Activated CD4-positive, CD25-positive, alpha-beta regulatory T cell (primary cell): ENCODE results near the gene NFE2L1.
"Not testable (repeated sequence)": the region's sequence is repeated elsewhere in the genome, so short reads cannot be mapped to it uniquely, and the experiment has no call there.

Experiments
- DNase-seq, 4 experiments: peaks; one replicate each; lab custom pipeline; 2025; lab: John Stamatoyannopoulos, UW

The NFE2L1 gene

DNA sequence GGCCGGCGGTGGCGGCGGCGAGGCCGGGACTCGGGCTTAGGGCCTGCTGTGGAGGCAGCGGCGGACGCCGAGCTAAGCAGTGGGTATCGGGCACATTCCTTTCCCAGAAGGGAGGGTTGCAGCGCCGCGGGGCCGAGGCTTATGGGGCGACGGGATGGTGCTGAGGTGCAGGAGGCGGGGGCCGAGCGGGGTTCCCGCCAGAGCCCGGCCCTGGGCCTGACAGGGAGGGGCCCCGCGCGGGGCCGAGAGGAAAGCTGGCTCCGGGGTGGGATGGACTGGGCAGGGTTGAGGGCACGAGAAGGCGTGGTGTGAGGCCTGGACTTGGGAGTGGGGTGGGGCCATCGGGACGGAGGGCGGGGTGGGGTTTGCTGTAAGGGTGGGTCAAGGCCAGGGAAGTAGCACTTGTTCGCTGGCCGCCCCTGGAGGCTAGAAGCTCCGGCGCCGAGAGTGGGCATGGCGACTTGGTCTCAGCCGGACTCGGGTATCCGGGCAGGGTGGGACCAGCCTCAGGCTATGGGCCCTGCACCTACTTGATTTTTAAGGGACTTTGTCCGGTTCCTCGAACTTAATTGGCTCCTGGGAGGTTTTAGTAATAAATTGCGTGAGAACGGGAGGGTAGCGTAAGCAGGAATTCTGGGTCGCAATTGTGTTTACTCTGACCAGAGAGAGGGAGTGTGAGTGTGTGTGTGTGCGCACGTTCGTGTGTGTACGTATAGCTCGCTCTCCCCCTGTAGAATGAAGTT is 396 bp downstream of the NFE2L1 start:
- DNase-seq: peak in 1 of 4 experiments; percentile 21

DNA sequence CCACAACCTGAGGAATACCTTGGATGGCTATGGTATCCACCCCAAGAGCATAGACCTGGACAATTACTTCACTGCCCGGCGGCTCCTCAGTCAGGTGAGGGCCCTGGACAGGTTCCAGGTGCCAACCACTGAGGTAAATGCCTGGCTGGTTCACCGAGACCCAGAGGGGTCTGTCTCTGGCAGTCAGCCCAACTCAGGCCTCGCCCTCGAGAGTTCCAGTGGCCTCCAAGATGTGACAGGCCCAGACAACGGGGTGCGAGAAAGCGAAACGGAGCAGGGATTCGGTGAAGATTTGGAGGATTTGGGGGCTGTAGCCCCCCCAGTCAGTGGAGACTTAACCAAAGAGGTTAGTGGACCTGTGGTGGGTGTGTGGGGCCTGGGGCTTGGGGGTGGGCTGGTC is 3.1 kb downstream of the NFE2L1 start:
- DNase-seq: no peak

DNA sequence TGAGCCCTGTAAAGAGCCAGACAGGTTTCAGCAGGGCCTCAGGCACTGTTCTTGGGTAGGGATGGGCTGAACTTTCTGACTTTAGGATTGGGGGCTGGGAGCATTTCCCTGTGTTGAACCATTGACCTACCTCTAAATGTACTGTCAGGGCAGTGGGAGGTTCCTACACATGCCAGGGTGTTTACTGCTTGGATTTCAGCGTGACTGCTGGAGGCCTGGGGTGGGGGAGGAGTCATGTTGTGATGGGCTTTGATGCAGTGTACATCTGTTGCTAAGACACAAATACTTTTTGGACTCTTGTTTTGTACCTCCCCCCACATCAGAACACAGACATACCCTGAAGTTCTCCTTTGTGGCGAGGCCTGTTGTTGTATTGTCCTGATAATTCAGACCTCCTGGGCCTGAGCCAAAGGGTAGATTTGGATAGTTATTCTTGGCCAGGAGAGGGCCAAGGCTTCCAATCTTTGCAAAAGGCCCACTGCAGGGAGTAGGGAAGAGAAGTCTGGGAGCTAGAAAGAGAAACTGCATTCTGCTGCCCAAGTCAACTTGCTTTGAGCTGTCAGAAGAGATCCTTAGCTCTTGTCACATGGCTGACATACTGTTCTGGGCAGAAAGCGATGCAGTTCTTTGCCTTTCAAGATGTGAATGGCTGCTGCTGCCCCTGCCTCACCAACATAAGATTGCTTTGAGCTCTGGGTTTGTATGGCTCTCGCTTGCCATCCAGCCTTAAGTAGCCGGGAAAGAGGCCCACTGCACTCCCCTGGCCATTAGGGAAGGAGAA is 3.7 kb downstream of the NFE2L1 start:
- DNase-seq: no peak

DNA sequence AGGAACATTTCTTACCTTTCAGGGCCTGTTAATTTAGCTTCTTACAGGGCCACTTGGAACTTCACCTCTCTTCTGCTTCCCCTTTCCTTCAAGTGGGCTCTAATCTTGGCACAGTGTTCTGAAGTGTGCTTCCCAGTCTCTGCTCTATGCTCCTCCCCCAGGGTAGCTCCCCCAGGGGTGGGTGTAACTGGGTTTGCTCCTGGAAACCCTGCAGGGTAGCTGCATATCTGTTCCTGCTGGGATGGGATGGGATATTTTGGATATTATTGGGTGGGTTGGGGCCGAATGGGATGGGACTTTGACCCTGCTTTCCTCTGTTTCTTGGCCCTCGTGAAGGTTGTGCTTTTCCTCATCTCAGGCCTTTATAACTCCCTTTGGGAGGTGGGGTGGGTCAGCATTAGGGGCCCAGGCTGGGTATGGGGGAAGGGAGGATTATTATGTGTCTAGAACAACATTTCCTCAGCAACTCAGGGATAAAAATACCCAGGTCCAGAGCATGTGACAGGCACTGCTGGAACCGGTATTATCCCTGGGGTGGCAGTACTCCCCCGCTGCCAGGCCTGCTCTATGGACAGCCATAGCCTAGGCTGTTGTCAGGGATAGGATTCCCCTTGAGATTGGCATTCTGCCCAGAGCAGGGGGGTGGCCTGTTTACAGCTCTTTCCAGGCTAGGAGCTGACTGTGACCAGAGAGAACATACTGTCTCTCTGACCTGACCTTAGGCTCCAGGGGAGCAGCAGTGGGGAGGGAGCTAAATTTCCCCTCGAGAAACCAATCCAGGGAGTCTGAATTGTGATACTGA is 5.0 kb downstream of the NFE2L1 start:
- DNase-seq: no peak

DNA sequence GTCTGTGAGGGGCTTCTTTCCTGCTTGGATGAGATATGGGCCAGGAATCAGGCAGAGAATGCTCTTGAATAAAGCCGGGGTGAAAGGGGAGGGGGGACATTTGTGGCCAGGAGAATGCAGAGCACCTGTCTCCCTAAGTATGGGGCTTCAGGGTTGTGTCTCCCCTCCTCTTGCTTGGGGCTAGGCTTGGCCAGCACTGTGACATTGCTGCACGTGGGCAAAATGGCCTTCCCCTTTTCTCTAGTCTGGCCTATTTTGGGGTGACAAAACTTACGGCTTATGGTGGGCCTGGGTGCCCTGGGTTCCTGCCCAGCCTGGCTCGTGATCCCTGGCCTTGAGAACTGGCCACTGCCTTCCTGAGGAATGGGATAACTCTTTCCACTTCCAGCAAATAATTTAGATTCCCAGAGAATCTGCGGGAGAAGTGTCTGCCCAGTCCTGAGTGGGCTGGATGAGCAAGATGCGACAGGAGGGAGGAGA is 5.6 kb downstream of the NFE2L1 start:
- DNase-seq: no peak

DNA sequence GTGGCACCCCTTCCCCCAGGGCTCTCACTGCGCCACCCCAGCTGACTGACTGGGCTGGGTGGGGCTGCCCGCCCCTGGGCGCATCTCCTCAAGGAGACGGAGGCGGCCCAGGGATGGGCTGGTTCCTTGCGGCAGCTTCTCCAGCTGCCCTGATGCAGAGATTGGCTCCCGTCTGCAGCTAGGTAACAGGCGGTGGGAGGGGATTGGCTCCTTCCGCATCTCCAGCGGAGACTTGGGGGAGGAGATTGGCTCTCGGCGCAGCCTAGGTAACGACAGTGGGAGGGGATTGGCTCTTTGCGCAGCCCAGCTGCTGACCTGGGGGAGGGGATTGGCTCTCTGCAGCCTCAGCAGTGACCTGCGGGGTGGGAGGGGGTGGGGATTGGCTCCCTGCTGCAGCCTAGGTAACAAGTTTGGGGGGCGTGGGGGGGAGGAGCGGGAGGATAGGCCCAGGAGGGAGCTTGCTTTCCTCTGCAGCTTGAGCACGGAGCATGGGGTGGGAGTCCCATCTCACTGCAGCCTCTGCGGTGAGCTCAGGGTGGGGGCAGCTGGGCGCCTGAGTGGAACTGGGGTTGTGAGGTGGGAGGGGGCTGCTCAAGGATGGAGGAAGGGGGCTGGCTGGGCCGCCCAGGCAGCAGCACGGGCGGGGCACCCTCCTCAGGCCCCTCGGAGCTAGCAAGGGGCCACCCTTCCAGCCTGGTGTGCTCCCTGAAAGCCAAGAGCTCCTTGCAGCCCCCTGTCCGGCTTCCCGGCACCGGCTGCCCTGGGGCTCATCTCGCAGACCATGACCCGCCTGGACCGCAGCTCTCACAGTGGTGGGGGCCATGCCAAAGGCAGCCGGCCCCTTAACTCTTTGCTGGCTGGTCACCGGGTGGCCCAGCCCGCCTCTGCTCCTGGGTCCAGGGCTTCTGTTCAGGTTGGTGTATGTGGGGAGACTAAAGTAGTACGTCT is 6.4 kb downstream of the NFE2L1 start:
- no peak for DNase-seq

DNA sequence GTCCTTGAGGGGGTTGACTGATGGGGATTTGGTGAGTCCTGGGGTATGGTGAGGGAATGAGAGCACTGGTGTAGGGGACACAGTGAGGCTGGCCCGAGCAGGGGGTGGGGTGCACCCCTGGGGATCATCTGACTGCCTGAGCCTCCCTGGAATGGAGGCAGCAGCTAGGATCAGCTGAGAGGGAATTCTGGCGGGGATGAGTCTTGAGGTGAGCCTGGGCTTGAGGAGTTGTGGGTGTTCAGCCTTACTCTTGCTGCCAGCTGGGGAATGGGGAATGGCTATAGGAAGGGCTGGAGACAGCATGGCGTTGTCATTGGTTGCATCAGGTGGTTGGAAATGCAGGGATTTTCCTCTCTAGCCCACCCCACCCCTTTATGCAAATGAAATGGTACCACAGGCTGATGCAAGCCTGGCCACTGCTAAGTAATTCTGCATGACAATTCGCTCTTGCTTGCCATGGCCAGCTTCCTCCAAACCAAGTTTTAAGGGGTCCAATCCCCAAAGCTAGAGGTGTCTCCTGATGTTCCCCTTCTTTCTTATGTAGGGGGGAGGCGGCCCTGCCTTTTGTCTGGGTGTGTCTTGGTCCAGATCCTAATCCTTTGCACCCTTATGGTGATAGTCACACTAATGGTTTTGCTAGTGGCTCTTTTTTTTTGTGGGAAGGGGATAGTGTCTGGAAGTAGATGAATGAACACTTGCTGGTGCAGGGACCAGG is 7.5 kb downstream of the NFE2L1 start:
- DNase-seq: peak in 1 of 4 experiments; percentile 22

DNA sequence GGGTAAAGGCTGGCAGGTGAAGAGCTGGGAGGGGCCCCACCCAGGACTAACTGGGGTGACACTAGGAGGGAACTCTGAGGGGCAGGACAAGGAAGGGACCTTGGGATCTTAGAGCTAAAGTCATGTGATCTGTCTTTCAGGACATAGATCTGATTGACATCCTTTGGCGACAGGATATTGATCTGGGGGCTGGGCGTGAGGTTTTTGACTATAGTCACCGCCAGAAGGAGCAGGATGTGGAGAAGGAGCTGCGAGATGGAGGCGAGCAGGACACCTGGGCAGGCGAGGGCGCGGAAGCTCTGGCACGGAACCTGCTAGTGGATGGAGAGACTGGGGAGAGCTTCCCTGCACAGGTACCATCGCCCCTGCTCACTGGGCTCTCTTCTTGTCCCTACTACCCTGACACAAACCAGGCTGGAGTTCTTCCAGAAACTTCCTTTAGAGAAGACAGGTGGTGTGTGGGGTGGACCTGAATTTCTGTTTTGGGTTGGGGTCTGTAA is 8.1 kb downstream of the NFE2L1 start:
- no peak for DNase-seq

DNA sequence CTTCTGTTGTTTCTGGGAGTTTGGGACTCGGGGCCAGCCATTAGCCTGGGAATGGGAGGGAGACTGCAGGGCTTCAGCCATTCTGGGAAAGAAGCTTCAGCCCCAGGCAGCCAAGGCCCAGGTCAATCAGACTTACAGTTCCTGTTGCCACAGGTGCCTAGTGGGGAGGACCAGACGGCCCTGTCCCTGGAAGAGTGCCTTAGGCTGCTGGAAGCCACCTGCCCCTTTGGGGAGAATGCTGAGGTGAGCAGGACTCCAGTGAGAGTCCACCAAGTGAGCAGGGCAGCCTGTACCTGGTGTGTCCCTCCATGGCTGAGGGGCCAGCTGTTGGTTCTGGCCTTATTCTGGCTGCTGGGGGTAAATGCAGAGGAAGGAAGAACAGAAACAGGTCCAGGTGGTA is 8.7 kb downstream of the NFE2L1 start:
- no peak for DNase-seq

DNA sequence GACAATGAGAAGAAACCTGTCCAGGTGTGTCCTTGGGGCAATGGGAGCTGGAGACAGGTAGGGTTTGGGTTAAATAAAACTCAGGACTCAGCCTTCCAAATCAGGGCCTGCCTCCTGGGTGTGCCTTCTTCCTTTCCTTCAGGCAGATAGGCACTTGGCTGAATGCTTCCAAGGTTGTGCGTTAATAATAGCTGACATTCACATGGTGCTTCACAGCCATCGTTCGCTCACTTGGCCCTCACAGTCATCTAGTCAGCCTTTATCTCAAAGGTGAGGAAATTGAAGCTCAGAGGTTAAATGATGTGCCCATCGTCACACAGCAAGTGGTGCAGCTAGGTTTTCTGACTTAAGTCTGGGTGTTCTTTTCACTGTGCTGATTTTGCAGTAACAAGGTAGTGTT is 9.5 kb downstream of the NFE2L1 start:
- DNase-seq: no peak

DNA sequence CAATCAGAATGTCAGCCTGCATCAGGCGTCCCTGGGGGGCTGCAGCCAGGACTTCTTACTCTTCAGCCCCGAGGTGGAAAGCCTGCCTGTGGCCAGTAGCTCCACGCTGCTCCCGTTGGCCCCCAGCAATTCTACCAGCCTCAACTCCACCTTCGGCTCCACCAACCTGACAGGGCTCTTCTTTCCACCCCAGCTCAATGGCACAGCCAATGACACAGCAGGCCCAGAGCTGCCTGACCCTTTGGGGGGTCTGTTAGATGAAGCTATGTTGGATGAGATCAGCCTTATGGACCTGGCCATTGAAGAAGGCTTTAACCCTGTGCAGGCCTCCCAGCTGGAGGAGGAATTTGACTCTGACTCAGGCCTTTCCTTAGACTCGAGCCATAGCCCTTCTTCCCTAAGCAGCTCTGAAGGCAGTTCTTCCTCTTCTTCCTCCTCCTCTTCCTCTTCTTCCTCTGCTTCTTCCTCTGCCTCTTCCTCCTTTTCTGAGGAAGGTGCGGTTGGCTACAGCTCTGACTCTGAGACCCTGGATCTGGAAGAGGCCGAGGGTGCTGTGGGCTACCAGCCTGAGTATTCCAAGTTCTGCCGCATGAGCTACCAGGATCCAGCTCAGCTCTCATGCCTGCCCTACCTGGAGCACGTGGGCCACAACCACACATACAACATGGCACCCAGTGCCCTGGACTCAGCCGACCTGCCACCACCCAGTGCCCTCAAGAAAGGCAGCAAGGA is 10.4 kb downstream of the NFE2L1 start:
- DNase-seq: no peak

DNA sequence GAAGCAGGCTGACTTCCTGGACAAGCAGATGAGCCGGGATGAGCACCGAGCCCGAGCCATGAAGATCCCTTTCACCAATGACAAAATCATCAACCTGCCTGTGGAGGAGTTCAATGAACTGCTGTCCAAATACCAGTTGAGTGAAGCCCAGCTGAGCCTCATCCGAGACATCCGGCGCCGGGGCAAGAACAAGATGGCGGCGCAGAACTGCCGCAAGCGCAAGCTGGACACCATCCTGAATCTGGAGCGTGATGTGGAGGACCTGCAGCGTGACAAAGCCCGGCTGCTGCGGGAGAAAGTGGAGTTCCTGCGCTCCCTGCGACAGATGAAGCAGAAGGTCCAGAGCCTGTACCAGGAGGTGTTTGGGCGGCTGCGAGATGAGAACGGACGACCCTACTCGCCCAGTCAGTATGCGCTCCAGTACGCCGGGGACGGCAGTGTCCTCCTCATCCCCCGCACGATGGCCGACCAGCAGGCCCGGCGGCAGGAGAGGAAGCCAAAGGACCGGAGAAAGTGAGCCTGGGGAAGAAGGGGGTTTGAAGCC is 11.0 kb downstream of the NFE2L1 start:
- DNase-seq: no peak

DNA sequence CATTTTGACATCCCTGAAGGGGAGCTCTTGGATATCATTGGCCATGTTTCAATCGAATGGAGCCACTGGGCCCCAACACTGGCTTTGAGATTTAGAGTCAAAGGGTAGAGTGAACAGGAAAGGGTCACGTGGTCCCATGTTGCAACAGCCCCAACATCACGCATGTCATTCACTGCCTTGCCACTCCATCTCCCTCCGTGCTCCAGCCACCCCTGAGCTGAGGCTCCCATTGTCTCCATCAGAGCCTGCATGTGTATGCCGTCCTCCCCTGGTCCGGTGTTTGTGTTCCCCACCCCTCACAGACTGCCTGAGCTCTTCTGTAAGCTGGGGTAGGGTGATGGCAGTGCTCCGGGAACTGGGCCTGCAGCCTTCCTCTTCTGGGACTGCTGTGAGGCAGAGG is 12.1 kb downstream of the NFE2L1 start:
- no peak for DNase-seq

DNA sequence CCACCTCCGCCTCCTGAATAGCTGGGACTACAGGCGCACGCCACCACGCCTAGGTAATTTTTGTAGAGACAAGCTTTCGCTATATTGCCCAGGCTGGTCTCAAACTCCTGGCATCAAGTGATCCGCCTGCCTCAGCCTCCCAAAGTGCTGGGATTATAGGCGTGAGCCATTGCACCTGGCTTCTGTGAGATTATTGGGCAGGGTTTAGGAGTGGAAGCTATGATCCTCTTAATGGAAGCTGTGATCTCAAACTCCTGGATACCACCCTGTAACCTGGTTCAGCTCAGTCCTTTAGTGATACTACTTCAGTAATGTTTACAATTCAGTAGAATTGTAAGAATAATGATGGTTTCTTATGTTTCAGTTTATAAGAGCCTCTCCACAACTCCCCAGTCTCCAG is 14.1 kb downstream of the NFE2L1 start:
- DNase-seq: no peak

DNA sequence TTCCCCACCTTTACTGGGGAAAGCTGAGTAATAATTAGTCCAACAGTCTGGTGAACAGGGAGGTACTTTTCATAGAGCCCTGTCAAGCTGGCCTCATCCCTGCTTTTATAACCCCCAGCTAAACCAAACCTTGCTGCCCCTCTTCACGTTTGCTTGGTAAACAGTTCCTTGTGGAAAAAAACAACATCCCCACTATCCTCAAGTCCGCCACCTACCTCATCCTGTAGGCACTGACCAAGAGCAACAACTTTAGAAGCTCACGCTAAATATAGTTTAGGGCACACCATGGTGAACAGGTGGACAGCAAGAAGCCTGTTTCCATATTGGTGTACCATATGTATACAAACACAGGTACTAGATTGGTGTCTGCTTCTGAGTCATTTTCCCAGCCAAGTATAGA is 16.5 kb downstream of the NFE2L1 start:
- DNase-seq: no peak

DNA sequence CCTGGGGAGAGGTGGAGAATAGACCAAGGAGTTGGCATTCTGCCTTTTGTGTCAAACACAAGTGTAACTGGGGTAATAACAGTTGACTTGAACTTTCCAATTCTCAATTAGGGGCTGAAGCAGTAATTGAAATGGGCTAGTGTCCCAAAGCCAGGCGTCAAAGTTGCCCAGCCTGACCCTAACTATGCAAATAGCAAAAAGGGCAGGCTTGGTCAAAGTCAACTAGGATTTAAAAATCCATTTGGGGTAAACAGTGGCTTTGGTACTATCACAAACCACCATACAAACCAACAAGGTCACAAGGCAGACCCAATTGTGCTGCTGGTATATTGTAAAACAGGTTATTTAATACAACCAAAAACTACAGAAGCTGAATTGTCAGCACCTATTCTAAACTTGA is 18.0 kb downstream of the NFE2L1 start:
- DNase-seq: no peak

DNA sequence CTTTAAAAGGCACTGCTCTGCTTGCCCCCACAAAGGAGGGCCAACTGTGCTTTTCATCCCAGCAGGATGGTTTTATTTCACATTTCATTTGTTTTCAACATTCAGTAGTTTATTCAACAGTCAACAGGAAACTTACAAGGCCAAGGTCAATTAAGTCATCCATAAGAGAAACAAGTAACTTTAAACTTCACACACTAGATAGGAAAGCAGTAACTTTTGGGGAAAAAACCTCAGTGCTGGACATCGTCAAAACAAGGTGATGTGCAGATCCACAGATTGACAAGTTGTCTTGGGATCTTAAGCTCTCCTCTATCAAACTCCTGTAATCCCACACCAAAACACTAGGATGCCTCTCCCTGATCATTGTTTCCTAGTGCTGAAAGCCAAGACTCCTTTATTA is 18.5 kb downstream of the NFE2L1 start:
- no peak for DNase-seq

DNA sequence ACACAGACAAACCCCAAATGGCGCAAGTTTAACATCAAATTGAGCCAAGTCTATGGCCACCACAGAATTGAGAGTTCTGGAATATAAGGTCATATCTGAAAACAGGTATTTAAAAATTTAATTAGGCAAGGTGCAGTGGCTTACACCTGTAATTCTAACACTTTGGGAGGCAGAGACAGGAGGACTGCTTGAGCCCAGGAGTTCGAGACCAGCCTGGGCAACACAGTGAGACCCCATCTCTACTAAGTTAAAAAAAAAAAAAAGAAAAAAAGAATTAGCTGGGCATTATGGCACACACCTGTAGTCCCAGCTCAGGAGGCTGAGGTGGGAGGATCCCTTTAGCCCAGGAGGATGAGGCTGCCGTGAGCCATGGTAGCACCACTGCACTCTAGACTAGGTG is 19.1 kb downstream of the NFE2L1 start:
- no peak for DNase-seq

DNA sequence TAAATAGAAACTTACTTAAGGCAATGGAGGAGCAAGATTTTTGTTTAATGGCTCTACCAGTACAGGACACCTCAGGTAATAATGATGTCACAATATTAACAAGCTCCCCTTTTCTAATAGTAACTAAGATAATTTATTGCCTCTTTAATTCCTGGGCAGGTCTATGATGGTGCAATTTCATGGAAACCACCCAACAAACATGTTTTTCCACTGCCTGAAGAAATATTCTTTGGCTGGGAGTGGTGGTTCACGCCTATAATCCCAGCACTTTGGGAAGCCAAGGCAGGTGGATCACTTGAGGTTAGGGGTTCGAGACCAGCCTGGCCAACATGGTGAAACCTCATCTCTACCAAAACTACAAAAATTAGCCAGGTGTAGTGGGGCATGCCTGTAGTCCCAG is 19.6 kb downstream of the NFE2L1 start:
- DNase-seq: not testable (repeated sequence)
